Measurements from ENCODE around the gene MMRN1.

The MMRN1 gene

GRCh38 chr4:90001023-90001422 is 106.4 kb downstream of the MMRN1 start:
- no peak for DNase-seq

GRCh38 chr4:90002441-90003062 is 107.9 kb downstream of the MMRN1 start:
- no peak for DNase-seq

All from activated CD4-positive, alpha-beta T cell treated with anti-CD3 and anti-CD28 coated beads, Interleukin-2, Interleukin-6, amounts not matched to agents 100 ng/mL and 50 ng/mL, durations not matched to agents 16 hours and 8 hours (primary cell).